Measurements from ENCODE around the gene C1orf35.

DNA sequence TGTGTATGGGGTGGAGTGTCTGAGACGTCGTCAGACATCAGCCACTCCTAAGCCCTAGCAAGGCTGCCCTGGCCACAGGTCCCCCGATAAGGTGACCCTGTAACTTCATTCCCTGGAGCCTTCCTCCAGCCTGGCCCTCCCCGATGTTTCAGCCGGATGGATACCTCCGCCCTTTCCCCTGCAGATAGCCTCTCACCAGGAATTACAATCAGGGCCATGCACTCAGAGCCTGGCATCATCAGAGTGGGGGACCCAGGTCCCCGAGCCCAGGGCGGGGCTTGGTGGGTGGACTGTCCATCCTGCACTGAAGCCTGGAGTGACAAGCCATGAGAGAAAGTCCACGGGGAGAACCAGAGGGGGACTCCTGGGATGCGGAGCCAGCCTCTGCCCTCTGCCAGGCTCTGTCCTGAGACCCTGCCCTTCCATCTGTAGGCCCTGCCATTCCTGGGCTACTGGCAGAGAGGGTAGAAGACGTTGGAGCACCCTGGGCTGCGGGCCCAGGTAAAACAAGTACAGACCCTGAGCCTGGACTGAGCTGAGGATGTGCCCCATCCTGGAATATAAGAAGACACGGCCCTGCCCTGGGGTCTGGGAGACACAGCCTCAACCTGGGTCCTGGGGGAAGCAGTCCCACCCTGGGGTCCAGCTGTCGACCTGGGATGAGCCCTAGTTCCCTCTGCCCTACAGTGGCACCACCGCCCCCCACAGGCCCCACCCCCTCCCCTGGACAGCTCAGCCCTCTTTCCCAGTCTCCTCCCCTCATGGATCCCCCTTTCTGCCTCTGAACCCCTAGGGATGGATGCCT lies 37.4 kb downstream of the C1orf35 start:
- TF ChIP-seq, protein P1, sequence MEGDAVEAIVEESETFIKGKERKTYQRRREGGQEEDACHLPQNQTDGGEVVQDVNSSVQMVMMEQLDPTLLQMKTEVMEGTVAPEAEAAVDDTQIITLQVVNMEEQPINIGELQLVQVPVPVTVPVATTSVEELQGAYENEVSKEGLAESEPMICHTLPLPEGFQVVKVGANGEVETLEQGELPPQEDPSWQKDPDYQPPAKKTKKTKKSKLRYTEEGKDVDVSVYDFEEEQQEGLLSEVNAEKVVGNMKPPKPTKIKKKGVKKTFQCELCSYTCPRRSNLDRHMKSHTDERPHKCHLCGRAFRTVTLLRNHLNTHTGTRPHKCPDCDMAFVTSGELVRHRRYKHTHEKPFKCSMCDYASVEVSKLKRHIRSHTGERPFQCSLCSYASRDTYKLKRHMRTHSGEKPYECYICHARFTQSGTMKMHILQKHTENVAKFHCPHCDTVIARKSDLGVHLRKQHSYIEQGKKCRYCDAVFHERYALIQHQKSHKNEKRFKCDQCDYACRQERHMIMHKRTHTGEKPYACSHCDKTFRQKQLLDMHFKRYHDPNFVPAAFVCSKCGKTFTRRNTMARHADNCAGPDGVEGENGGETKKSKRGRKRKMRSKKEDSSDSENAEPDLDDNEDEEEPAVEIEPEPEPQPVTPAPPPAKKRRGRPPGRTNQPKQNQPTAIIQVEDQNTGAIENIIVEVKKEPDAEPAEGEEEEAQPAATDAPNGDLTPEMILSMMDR (IDR thresholded peaks at IDR 0.05): no peak
- TF ChIP-seq POLR2AphosphoS5 (IDR thresholded peaks at IDR 0.05): no peak
- no peak for TF ChIP-seq POLR2A (IDR thresholded peaks at IDR 0.05)
